Panc1 (cell line): Measurements from ENCODE around the gene FAAP100. TPM values are rescaled to one million over a fixed set of nuclear protein-coding genes. Genes with fewer than 3 reads are reported as not detected.
A peak's percentile ranks its signal among the peaks of the same experiment; 100 is the strongest.

ENCODE experiments used
- ATAC-seq: fragments of 200-7000 bp; cut with Tn5 transposase; 2 replicates; pipeline ENCODE4 v1.9.1; 2020; ENCODE audit warnings: mild to moderate bottlenecking, moderate library complexity
- BruUV-seq: library from RNA; stranded (reverse); fragments of 400-500 nt; replicated peaks from 2 replicates; lab custom pipeline; 2021; lab: Mats Ljungman, UMichigan
- CTCF ChIA-PET: fragments of 300-600 bp; sonication (Branson Sonifier 250); formaldehyde crosslinking; loops from one replicate; lab custom pipeline; 2022; ENCODE audit warnings: antibody characterized with exemption; lab: Charles Lee
- POLR2A ChIA-PET: fragments of 300-600 bp; sonication (Branson Sonifier 250); formaldehyde crosslinking; loops from one replicate; lab custom pipeline; 2022; ENCODE audit warnings: antibody characterized with exemption; lab: Charles Lee
- DNase-seq: peaks from one replicate; pipeline ENCODE4 v3.0.0-alpha.2; 2010; ENCODE audit warnings: low read depth, low spot score
- H3K27ac ChIP-seq: 2 replicates; pipeline ENCODE4 v1.5.1; 2011; ENCODE audit warnings: mild to moderate bottlenecking, low read length, inconsistent platforms
- H3K27me3 ChIP-seq: fragments of 200-500 bp; sonication (Bioruptor generic); 2 replicates; pipeline ENCODE4 v1.6.0; 2014; ENCODE audit warnings: low read length, inconsistent platforms; ENCODE audit not compliant: control insufficient read depth, insufficient read depth
- H3K36me3 ChIP-seq: fragments of 200-500 bp; sonication (Bioruptor generic); 2 replicates; pipeline ENCODE4 v1.5.1; 2014; ENCODE audit warnings: inconsistent platforms, mild to moderate bottlenecking, low read length, moderate library complexity; ENCODE audit not compliant: control insufficient read depth, insufficient read depth
- H3K4me1 ChIP-seq: 2 replicates; pipeline ENCODE4 v1.5.1; 2011; ENCODE audit warnings: inconsistent platforms, mild to moderate bottlenecking, low read length, moderate library complexity; ENCODE audit not compliant: control insufficient read depth, insufficient read depth
- H3K4me3 ChIP-seq, 2 experiments: 2 replicates each; pipeline ENCODE4 v1.5.1; 2011 to 2012; ENCODE audit warnings: low read depth in 2 of 2, low read length in 2 of 2, mild to moderate bottlenecking in 2 of 2, inconsistent platforms in 1 of 2, moderate library complexity in 1 of 2
- H3K9me3 ChIP-seq: fragments of 200-500 bp; sonication (Bioruptor generic); 2 replicates; pipeline ENCODE4 v1.5.1; 2014; ENCODE audit warnings: low read depth, mild to moderate bottlenecking, inconsistent platforms, low read length, moderate library complexity; ENCODE audit not compliant: control insufficient read depth, insufficient read depth
- POLR2AphosphoS5 ChIP-seq: IDR thresholded peaks from 2 replicates; pipeline ENCODE4 v1.6.1; 2012; ENCODE audit warnings: mild to moderate bottlenecking, low read depth, low read length, moderate library complexity
- SIN3A ChIP-seq: IDR thresholded peaks from 2 replicates; pipeline ENCODE4 v1.6.1; 2012; ENCODE audit warnings: low read depth, mild to moderate bottlenecking, low read length, moderate library complexity, borderline replicate concordance; ENCODE audit not compliant: insufficient read depth
- TCF7L2 ChIP-seq: IDR thresholded peaks from 2 replicates; pipeline ENCODE4 v1.6.1; 2011; ENCODE audit warnings: mild to moderate bottlenecking, low read depth, low read length, inconsistent platforms
- in situ Hi-C: cut with HindIII; loops from 2 replicates; pipeline ENCODE4 v1.10.0; 2016; ENCODE audit warnings: low sequenced_read_pairs, low pct_unique_long_range_greater_than_20kb
- intact Hi-C: fragments of 100-400 bp; cut with micrococcal nuclease; formaldehyde crosslinking; loops from one replicate; pipeline ENCODE4 v1.10.0; 2022; ENCODE audit not compliant: unreplicated experiment
- total RNA-seq: library from RNA; stranded (reverse); gene quantifications from one replicate; pipeline ENCODE4 v1.2.1, GENCODE V29; 2021; ENCODE audit not compliant: unreplicated experiment
- TF ChIP-seq, protein P1 (sequence below): fragments of 450-650 bp; IDR thresholded peaks from 2 replicates; pipeline ENCODE4 v1.5.1; 2017; ENCODE audit warnings: mild to moderate bottlenecking
- TF ChIP-seq, protein P2 (sequence below), 2 experiments: IDR thresholded peaks; 2 replicates each; pipeline ENCODE4 v1.6.1; 2011 to 2012; ENCODE audit warnings: low read depth in 2 of 2, control low read depth in 1 of 2, low read length in 1 of 2, mild to moderate bottlenecking in 1 of 2, moderate library complexity in 1 of 2; ENCODE audit not compliant: insufficient read depth in 1 of 2

Gene FAAP100
- total RNA-seq, 1 experiment from 2014 or later, result 265 TPM

DNA sequence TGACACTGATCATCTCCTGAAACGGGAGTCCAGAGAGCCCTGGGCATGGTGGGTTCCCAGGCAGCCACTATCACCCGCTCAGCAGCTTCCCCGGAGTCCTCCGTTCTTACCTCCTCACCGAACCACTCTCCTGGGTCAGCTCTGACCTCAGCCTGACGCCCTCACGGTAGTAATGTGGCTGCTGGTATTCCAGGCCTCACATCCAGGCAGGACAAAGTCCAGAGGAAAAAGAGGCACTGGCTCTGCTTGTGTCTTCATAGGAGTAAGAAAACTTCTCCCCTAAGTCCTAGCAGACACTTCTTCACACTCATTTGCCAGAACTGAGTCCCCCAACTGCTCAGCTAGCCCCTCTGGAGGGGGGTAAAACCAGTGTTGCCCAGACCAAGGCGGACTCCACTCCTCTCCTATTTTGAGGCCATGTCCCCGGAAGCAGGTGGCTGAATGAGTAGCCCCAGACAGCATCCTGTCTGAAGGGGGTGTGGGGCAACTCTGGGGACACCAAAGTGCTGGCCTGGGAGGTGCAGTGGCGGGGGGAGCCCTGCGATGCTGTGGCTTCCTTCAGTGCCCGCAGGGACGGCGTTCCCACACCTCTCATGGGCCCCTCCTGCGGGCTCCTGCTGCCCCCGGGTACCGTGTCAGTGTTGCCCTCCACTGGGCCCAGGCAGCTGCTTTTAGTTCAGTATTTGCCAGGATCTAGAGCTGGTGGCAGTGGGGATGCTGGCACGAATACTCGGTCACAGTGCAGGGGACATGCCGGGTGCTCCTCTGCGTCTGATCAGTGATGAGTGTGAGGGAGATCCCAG, 18.6 kb downstream of the FAAP100 start:
- no TSS peak for BruUV-seq
- intact Hi-C loops (no loop called here), in situ Hi-C loops (no loop called here)
- ChIA-PET CTCF (no interaction called here), POLR2A (no interaction called here)
- TF ChIP-seq, protein P1, sequence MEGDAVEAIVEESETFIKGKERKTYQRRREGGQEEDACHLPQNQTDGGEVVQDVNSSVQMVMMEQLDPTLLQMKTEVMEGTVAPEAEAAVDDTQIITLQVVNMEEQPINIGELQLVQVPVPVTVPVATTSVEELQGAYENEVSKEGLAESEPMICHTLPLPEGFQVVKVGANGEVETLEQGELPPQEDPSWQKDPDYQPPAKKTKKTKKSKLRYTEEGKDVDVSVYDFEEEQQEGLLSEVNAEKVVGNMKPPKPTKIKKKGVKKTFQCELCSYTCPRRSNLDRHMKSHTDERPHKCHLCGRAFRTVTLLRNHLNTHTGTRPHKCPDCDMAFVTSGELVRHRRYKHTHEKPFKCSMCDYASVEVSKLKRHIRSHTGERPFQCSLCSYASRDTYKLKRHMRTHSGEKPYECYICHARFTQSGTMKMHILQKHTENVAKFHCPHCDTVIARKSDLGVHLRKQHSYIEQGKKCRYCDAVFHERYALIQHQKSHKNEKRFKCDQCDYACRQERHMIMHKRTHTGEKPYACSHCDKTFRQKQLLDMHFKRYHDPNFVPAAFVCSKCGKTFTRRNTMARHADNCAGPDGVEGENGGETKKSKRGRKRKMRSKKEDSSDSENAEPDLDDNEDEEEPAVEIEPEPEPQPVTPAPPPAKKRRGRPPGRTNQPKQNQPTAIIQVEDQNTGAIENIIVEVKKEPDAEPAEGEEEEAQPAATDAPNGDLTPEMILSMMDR, result no peak
- TF ChIP-seq, protein P2, sequence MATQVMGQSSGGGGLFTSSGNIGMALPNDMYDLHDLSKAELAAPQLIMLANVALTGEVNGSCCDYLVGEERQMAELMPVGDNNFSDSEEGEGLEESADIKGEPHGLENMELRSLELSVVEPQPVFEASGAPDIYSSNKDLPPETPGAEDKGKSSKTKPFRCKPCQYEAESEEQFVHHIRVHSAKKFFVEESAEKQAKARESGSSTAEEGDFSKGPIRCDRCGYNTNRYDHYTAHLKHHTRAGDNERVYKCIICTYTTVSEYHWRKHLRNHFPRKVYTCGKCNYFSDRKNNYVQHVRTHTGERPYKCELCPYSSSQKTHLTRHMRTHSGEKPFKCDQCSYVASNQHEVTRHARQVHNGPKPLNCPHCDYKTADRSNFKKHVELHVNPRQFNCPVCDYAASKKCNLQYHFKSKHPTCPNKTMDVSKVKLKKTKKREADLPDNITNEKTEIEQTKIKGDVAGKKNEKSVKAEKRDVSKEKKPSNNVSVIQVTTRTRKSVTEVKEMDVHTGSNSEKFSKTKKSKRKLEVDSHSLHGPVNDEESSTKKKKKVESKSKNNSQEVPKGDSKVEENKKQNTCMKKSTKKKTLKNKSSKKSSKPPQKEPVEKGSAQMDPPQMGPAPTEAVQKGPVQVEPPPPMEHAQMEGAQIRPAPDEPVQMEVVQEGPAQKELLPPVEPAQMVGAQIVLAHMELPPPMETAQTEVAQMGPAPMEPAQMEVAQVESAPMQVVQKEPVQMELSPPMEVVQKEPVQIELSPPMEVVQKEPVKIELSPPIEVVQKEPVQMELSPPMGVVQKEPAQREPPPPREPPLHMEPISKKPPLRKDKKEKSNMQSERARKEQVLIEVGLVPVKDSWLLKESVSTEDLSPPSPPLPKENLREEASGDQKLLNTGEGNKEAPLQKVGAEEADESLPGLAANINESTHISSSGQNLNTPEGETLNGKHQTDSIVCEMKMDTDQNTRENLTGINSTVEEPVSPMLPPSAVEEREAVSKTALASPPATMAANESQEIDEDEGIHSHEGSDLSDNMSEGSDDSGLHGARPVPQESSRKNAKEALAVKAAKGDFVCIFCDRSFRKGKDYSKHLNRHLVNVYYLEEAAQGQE (IDR thresholded peaks at IDR 0.05; ENCODE audit: insufficient read depth in 1 of 2, low read depth in 2 of 2, low read length in 1 of 2), result 0 out of 4 replicates have a peak, but pooled peaks of 1 of the 2 experiments have one; percentile 3
- TF ChIP-seq POLR2AphosphoS5 (peak; percentile 29; the same call in 1 of the 2 replicates), SIN3A (peak; percentile 93)
- H3K36me3 ChIP-seq, result no peaks in the 10 kb centered on the region
- no peaks in the 10 kb centered on the region for H3K27me3 ChIP-seq
- H3K27ac ChIP-seq, result peak overlapping the region; percentile 75
- peaks cover 25% of the 10 kb centered on the region for H3K4me1 ChIP-seq
- no peak overlapping the region for H3K4me3 ChIP-seq
- H3K9me3 ChIP-seq, result no peaks in the 10 kb centered on the region
- DNase-seq (no peak), ATAC-seq (peak; percentile 0; the same call in 1 of the 2 replicates)

DNA sequence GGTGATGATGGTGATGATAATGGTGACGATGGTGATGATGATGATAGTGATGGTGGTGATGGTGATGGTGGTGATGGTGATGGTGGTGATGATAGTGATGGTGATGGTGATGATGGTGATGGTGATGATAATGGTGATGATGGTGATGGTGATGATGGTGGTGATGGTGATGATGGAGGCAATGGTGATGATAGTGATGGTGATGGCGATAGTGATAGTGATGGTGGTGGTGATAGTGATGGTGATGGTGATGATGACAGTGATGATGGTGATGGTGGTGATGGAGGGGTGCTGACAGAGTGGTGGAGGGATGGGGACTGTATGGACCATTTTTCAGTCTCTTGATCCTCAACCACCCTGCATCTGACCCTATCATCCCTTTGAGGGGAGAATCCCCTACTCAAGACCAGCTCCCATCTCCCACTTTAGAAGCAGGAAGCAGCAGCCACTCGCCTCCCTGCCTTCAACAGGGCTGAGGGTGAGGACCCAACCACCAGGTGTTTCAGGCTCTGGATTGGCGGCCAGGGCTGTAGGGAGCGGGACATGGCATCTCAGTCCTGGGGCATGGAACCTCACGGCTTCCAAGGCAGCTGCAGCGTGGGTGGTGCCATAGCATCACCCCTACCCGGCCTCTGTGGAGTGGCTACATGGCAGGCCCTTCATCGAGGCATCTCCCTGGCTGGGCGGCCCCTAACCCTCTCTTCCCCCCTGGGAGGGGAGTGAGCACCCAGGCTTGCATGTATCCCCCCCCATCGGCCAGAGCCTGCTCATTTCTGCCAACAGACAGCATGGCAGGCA, 19.5 kb downstream of the FAAP100 start:
- ChIA-PET POLR2A (no interaction called here), CTCF (no interaction called here)
- no peaks in the 10 kb centered on the region for H3K36me3 ChIP-seq
- H3K27me3 ChIP-seq, result no peaks in the 10 kb centered on the region
- peak; percentile 1; the same call in 1 of the 2 replicates for ATAC-seq
- no peak for DNase-seq
- H3K27ac ChIP-seq, result peak overlapping the region; percentile 75; the same call in 1 of the 2 replicates
- peaks cover 16% of the 10 kb centered on the region for H3K4me1 ChIP-seq
- no peak overlapping the region for H3K4me3 ChIP-seq
- BruUV-seq, result no TSS peak
- no peaks in the 10 kb centered on the region for H3K9me3 ChIP-seq
- peak; percentile 79 for TF ChIP-seq POLR2AphosphoS5
- TF ChIP-seq, protein P1, result no peak
- peak; percentile 56 for TF ChIP-seq SIN3A
- TF ChIP-seq, protein P2 (IDR thresholded peaks at IDR 0.05; ENCODE audit: insufficient read depth in 1 of 2, low read depth in 2 of 2, low read length in 1 of 2), result peak in 1 of 2 experiments; percentile 20; a peak in 1 of 4 replicates
- no peak for TF ChIP-seq TCF7L2
- intact Hi-C loops (no loop called here), in situ Hi-C loops (no loop called here)
